ENCODE results near the gene SLC4A1. TPM values are rescaled to one million over a fixed set of nuclear protein-coding genes. Genes with fewer than 3 reads are reported as not detected.
A peak's percentile ranks its signal among the peaks of the same experiment; 100 is the strongest.

Gene SLC4A1
- total and polyA plus RNA-seq, 2 of the 13 experiments (the other 11 are each of a cell fraction or from before 2014, with no cell fraction given) = not detected

DNA sequence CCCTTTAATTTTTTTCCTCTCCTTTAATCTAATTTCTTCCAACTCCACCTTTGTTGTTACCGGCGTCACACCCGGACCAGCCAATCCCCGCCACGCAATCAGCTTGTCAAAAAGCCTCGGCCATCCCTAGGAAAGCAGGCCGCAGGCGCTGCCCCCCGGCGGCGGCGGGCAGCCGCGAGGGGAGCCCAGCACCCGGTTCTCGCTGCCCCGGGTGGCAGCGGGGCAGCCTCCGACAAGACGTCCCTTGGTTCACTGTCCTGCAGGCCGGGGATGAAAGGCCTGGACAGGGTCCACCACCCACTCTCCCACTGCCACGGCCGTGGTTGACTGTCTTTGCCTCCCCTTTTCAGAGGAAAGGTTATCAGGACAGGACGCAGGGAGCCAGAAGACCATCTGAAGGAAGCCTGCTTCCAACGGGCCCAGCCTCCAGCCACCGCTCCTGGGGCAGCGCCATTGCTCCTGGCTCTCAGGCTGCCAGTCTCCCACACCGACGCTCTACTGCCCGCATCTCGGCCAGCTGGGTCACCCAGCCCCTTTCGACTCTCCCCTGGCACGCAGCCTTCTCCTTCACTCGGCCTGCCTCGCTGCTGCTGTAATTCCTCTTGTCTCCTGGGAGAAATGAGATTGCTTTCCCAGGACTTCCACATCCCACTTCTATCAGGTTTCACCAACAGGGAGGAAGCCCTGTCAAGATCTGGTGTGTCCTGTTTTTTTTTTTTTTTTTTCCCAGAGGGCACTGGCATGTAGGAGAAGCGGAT is 45.6 kb downstream of the SLC4A1 start (continued):
- TF ChIP-seq SOX6 (IDR thresholded peaks at IDR 0.05) = no peak
- 0 out of 2 replicates have a peak, but pooled peaks have one; percentile 32 for TF ChIP-seq SOX6 (CRISPR knock-in tag; IDR thresholded peaks at IDR 0.05)
- TF ChIP-seq, protein P1, sequence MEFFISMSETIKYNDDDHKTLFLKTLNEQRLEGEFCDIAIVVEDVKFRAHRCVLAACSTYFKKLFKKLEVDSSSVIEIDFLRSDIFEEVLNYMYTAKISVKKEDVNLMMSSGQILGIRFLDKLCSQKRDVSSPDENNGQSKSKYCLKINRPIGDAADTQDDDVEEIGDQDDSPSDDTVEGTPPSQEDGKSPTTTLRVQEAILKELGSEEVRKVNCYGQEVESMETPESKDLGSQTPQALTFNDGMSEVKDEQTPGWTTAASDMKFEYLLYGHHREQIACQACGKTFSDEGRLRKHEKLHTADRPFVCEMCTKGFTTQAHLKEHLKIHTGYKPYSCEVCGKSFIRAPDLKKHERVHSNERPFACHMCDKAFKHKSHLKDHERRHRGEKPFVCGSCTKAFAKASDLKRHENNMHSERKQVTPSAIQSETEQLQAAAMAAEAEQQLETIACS (CRISPR knock-in tag; IDR thresholded peaks at IDR 0.05) = peak; percentile 59; the same call in 1 of the 2 replicates
- TF ChIP-seq ZNF230 (CRISPR knock-in tag; IDR thresholded peaks at IDR 0.05) = peak; percentile 65; the same call in 1 of the 2 replicates
- no peak for TF ChIP-seq NR3C1 (CRISPR knock-in tag; IDR thresholded peaks at IDR 0.05)
- TF ChIP-seq, protein P2, sequence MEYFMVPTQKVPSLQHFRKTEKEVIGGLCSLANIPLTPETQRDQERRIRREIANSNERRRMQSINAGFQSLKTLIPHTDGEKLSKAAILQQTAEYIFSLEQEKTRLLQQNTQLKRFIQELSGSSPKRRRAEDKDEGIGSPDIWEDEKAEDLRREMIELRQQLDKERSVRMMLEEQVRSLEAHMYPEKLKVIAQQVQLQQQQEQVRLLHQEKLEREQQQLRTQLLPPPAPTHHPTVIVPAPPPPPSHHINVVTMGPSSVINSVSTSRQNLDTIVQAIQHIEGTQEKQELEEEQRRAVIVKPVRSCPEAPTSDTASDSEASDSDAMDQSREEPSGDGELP (IDR thresholded peaks at IDR 0.05; ENCODE audit: borderline replicate concordance, low read depth) = peak; percentile 6; the same call in 1 of the 2 replicates
- TF ChIP-seq, protein P3, sequence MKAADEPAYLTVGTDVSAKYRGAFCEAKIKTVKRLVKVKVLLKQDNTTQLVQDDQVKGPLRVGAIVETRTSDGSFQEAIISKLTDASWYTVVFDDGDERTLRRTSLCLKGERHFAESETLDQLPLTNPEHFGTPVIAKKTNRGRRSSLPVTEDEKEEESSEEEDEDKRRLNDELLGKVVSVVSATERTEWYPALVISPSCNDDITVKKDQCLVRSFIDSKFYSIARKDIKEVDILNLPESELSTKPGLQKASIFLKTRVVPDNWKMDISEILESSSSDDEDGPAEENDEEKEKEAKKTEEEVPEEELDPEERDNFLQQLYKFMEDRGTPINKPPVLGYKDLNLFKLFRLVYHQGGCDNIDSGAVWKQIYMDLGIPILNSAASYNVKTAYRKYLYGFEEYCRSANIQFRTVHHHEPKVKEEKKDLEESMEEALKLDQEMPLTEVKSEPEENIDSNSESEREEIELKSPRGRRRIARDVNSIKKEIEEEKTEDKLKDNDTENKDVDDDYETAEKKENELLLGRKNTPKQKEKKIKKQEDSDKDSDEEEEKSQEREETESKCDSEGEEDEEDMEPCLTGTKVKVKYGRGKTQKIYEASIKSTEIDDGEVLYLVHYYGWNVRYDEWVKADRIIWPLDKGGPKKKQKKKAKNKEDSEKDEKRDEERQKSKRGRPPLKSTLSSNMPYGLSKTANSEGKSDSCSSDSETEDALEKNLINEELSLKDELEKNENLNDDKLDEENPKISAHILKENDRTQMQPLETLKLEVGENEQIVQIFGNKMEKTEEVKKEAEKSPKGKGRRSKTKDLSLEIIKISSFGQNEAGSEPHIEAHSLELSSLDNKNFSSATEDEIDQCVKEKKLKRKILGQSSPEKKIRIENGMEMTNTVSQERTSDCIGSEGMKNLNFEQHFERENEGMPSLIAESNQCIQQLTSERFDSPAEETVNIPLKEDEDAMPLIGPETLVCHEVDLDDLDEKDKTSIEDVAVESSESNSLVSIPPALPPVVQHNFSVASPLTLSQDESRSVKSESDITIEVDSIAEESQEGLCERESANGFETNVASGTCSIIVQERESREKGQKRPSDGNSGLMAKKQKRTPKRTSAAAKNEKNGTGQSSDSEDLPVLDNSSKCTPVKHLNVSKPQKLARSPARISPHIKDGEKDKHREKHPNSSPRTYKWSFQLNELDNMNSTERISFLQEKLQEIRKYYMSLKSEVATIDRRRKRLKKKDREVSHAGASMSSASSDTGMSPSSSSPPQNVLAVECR (CRISPR knock-in tag; IDR thresholded peaks at IDR 0.05; ENCODE audit: borderline replicate concordance) = peak; percentile 48; the same call in 1 of the 2 replicates
- TF ChIP-seq NFKB2 (CRISPR knock-in tag; IDR thresholded peaks at IDR 0.05; ENCODE audit: borderline replicate concordance) = peak; percentile 78; the same call in 1 of the 2 replicates
- TF ChIP-seq FOXJ3 (CRISPR knock-in tag; IDR thresholded peaks at IDR 0.05; ENCODE audit: borderline replicate concordance) = no peak
- no peak for TF ChIP-seq ZBTB1 (CRISPR knock-in tag; IDR thresholded peaks at IDR 0.05; ENCODE audit: borderline replicate concordance)
- TF ChIP-seq ZNF143 (CRISPR knock-in tag; IDR thresholded peaks at IDR 0.05) = 0 out of 2 replicates have a peak, but pooled peaks have one; percentile 35
- TF ChIP-seq ZZZ3 (CRISPR knock-in tag; IDR thresholded peaks at IDR 0.05; ENCODE audit: borderline replicate concordance) = no peak
- peak; percentile 49; the same call in 1 of the 2 replicates for TF ChIP-seq MEIS2 (CRISPR knock-in tag; IDR thresholded peaks at IDR 0.05)
- TF ChIP-seq SP4 (CRISPR knock-in tag; IDR thresholded peaks at IDR 0.05) = peak; percentile 56
- TF ChIP-seq HES4 (CRISPR knock-in tag; IDR thresholded peaks at IDR 0.05; ENCODE audit: borderline replicate concordance) = no peak
- no peak for TF ChIP-seq ZNF160 (CRISPR knock-in tag; IDR thresholded peaks at IDR 0.05)
- peak; percentile 93 for TF ChIP-seq HNRNPL (IDR thresholded peaks at IDR 0.05; ENCODE audit: low read depth, low read length)
- TF ChIP-seq, protein P4, sequence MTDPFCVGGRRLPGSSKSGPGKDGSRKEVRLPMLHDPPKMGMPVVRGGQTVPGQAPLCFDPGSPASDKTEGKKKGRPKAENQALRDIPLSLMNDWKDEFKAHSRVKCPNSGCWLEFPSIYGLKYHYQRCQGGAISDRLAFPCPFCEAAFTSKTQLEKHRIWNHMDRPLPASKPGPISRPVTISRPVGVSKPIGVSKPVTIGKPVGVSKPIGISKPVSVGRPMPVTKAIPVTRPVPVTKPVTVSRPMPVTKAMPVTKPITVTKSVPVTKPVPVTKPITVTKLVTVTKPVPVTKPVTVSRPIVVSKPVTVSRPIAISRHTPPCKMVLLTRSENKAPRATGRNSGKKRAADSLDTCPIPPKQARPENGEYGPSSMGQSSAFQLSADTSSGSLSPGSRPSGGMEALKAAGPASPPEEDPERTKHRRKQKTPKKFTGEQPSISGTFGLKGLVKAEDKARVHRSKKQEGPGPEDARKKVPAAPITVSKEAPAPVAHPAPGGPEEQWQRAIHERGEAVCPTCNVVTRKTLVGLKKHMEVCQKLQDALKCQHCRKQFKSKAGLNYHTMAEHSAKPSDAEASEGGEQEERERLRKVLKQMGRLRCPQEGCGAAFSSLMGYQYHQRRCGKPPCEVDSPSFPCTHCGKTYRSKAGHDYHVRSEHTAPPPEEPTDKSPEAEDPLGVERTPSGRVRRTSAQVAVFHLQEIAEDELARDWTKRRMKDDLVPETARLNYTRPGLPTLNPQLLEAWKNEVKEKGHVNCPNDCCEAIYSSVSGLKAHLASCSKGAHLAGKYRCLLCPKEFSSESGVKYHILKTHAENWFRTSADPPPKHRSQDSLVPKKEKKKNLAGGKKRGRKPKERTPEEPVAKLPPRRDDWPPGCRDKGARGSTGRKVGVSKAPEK (CRISPR knock-in tag; IDR thresholded peaks at IDR 0.05; ENCODE audit: borderline replicate concordance) = peak; percentile 51; the same call in 1 of the 2 replicates
- no peak for TF ChIP-seq ZNF44 (CRISPR knock-in tag; IDR thresholded peaks at IDR 0.05)
- peak; percentile 61; the same call in 1 of the 2 replicates for TF ChIP-seq ISL2 (CRISPR knock-in tag; IDR thresholded peaks at IDR 0.05)
